ENCODE results near the gene SYNPO2L.
"Not testable (repeated sequence)": the region's sequence is repeated elsewhere in the genome, so short reads cannot be mapped to it uniquely, and the experiment has no call there.

The SYNPO2L gene

GRCh38 chr10:73647875-73648651 is 7.8 kb downstream of the SYNPO2L start:
- DNase-seq, result no peak

DNA sequence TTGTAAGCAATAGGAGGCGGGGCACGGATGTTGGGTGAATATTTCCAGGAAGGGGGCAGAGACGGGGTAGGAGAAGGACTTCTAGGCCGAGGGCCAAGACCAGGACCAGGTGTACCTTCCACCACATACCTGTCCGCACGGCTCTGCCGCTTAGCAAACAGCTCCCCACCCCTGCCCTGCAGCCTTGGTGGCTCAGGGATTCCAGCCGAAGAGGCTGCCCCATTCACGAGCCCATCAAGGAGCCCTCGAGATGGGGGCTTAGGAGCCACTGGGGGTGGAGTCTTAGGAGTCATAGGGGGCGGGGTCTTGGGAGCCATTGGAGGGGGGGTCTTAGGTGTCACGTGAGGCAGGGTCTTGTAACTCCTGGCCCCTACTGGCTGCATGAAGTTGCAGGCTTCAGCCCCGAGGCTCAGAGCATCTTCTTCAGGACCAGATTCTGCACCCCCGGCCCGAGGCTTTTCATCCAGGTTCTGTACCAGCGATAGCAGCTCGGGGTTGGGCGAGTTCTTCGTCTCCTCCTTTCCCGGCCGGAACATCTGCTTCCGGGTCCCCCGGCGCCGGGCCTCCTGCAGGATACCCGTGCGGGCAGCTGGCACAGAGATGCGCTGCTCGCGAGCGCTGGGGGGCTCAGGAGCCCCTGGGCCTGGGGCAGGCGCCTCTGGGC is 8.5 kb downstream of the SYNPO2L start:
- DNase-seq, result peak; percentile 80

GRCh38 chr10:73646598-73647041 is 9.2 kb downstream of the SYNPO2L start:
- no peak for DNase-seq

DNA sequence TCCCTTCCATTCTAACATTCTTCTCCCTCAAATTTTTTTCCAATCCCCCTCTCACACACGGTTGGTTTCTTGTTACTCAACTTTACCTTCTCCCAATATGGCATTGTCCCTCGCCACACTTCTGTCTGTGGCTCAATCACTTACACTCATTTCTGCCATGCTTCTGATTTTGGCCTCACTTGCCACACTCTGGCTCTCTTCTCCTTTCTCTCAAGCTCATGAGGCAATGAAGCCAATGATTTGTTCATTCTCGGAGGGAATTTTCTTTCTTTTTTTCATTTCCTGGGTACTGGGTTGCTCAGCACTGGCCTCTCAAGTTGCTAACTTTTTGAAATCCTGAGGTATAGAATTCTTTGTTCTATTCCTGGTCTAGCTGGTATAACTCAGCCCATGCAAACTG is 10.6 kb downstream of the SYNPO2L start:
- no peak for DNase-seq

- no peak for DNase-seq
These were observed 11.1 kb downstream of the SYNPO2L start for GRCh38 chr10:73644767-73645166.

DNA sequence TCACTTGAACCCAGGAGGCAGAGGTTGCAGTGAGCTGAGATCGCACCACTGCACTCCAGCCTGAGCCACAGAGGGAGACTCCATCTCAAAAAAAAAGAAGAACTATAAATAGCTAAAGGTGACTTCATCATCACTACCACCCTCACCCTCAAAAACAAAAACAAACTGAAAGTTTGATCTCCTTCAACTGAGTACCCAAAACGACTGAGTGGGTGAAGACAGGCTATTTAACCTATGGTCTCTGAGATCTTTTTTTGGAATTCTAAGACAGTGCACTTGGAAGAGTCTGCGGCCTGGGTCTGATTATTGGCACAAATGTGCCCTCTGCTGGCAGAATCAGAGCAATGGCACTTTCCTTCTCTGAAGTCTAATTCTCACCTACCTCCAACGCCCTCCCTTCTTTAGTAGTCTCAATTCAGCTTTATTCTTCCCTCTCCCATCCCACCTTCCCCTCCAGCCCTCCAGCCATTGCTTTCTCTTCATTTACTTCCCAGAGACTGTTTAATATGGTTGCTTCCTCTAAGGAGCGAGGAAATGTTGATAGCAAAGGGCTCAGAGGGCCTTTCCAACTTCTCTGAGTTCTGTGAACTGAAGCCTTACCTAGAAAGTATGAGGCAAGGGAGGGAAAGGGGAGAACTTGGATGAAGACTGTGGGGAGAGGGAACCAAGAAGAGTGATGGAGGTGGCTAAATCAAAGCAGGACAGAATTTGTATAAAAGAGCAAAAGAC is 11.7 kb downstream of the SYNPO2L start:
- peak; percentile 69 for DNase-seq

DNA sequence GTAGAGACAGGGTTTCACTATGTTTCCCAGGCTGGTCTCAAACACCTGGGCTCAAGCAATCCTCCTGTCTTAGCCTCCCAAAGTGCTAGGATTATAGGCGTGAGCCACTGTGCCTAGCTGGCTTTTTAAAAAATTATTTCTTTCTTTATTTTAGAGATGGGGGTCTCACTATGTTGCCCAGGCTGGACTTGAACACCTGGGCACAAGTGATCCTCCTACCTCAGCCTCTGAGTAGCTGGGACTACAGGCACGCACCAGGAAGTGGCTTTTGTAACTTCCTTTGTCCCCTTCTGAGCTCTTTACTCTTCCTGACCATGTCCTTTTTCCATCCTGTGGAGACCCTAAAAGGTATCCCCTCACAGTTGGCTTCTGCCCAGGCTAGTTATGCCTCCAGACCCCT is 12.5 kb downstream of the SYNPO2L start:
- no peak for DNase-seq

DNA sequence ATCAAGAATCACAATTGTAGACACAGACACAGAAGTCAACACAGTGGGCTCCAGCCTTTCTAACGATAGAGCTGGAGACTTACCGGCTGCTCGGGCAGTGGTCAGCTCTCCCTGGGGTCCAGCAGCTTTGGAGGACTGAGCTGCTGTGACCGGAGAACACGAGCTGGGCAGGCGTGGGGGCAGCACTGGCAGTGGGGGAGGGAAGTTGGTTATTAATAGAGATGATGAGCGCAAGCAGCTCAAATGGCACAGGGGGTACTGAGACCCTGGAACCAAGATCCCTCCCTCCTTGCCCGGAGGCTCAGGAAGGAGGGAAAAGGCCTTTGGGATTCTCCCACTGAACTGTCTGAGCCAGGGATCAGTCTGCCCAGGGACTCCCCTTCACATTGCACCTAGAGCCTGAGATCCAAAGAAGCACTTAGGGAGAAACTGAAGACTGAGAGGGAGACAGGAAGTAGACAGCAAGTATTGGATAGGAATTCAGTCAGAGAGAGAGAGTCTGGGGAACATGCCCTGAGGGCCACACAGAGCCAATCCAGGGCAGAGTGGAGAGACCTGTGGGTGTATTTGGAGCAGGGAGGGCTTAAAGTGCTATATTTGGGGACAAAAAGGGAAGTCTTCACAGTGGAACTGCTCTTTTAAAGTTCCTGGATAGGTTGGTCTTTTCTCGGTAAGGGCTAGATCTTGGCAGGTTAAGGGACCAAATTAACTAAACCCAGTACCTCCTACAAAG is 14.3 kb downstream of the SYNPO2L start, which contains the start of gene MYOZ1:
TSS of gene MYOZ1 (minus strand) at position 147 of the 733 bp plus-strand sequence. CDS start 1,457 bp downstream, outside the sequence.
- no peak for DNase-seq

GRCh38 chr10:73639286-73639685 is 16.5 kb downstream of the SYNPO2L start:
- DNase-seq, result no peak

DNA sequence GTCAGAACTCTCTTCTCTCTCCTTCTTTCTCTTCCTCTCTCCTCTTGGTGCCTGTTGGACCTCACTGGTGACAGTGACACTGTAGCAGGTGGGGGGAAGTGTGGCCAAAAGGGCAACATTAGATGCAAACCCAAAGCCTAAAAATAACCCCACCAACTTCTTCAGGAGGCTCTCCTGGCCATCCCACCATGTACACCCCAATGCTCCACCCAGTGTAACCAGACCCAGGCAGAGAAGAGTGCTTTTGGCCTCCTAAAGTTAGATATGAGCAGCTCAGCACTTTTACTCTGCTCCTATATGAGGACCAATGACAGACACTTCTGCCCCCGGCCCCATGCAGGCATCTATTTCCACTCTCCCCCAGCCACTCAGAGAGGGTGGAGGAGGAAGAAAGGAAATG is 20.0 kb downstream of the SYNPO2L start:
- DNase-seq, result no peak

- no peak for DNase-seq
These were observed 21.4 kb downstream of the SYNPO2L start for GRCh38 chr10:73634421-73634820.

GRCh38 chr10:73629165-73629564 is 26.7 kb downstream of the SYNPO2L start:
- no peak for DNase-seq

DNA sequence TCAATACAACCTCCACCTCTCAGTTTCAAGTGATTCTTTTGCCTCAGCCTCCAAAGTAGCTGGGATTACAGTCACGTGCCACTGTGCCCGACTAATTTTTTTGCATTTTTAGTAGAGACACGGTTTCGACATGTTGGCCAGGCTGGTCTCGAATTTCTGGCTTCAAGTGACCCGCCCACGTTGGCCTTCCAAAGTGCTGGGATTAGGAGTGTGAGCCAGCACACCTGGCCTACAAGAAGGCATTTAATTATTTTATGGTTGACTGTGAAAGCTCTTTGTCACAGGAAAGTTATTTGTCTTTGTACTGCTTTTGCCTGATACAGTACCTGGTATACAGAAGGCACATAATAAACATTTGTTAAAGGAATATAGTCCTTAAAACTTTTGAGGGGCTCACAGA is 27.4 kb downstream of the SYNPO2L start:
- no peak for DNase-seq

- no peak for DNase-seq
These were observed 28.5 kb downstream of the SYNPO2L start for GRCh38 chr10:73627300-73627699.

- DNase-seq, result peak; percentile 93
These were observed 29.7 kb downstream of the SYNPO2L start for GRCh38 chr10:73625884-73626752.

GRCh38 chr10:73625004-73625883 is 30.6 kb downstream of the SYNPO2L start:
- DNase-seq, result no peak

- no peak for DNase-seq
These were observed 32.8 kb downstream of the SYNPO2L start for GRCh38 chr10:73623056-73623455.

DNA sequence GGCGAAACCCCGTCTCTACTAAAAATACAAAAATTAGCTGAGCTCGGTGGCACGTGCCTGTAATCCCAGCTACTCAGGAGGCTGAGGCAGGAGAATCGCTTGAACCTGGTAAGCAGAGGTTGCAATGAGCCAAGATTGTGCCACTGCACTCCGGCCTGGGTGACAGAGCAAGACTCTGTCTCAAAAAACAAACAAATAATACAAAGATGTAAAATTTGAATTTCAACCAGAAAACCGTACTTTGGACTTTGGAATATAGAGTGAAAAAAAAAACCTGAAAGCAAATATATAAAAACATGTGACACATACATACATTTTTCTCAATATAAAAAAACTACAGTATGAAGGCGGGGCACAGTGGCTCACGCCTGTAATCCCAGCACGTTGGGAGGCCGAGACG is 34.9 kb downstream of the SYNPO2L start:
- not testable (repeated sequence) for DNase-seq

DNA sequence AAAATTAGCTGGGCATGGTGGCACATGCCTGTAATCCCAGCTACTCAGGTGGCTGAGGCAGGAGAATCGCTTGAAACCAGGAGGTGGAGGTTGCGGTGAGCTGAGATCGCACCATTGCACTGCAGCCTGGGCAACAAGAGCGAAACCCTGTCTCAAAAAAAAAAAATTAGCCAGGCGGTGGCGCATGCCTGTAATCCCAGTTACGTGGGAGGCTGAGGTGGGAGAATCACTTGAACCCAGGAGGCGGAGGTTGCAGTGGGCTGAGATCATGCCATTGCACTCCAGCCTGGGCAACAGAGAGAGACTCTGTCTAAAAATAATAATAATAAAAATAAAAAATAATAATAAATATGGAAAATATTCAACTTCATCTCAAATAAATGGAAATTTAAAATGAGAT is 38.7 kb downstream of the SYNPO2L start:
- not testable (repeated sequence) for DNase-seq

DNA sequence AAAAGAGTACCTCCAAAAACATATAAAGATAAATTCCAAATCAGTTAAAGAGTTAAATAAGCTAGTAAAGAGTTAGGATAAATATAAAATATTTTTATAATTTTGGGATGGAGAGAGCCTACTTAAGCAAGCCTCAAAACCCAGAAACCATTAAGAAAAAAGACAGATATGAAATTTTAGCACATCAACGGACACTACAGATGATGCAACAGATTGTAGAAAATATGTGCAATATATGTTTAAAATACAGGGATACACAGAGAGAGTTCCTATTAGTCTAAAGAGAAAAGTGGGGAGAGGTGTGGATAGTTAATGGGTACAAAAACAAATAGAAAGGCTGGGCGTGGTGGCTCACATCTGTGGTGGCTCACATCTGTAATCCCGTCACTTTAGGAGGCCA is 41.1 kb downstream of the SYNPO2L start:
- DNase-seq, result no peak

- DNase-seq, result no peak
These were observed 46.7 kb downstream of the SYNPO2L start for GRCh38 chr10:73609116-73609515.

All from activated CD8-positive, alpha-beta memory T cell treated with anti-CD3 and anti-CD28 coated beads for 24 hours (primary cell).